ENCODE results near the gene SLC7A8. TPM values are rescaled to one million over a fixed set of nuclear protein-coding genes. Genes with fewer than 3 reads are reported as not detected.
A peak's percentile ranks its signal among the peaks of the same experiment; 100 is the strongest.

The SLC7A8 gene
- total RNA-seq, 1 experiment from 2014 or later = not detected

GRCh38 chr14:23125933-23126524 lies 57.4 kb downstream of the SLC7A8 start:
- H3K36me3 Mint-ChIP-seq (ENCODE audit: insufficient read depth, unreplicated experiment) = no peaks in the 10 kb centered on the region
- TF ChIP-seq CTCF (IDR thresholded peaks at IDR 0.05; ENCODE audit: unreplicated experiment) = no peak
- DNase-seq = no peak
- no TSS peak for BruUV-seq (replicated peaks)
- peaks cover 26% of the 10 kb centered on the region for H3K4me1 Mint-ChIP-seq (ENCODE audit: low read depth, unreplicated experiment)
- H3K27me3 Mint-ChIP-seq (ENCODE audit: unreplicated experiment) = peaks cover 99% of the 10 kb centered on the region
- no peaks in the 10 kb centered on the region for H3K9me3 Mint-ChIP-seq (ENCODE audit: low read depth, unreplicated experiment)
- CTCF ChIA-PET = no interaction called here
- intact Hi-C loops (cut with micrococcal nuclease; ENCODE audit: unreplicated experiment) = no loop called here
- no peak overlapping the region for H3K4me3 Mint-ChIP-seq (ENCODE audit: low read depth, unreplicated experiment)
- no peak overlapping the region for H3K27ac Mint-ChIP-seq (ENCODE audit: unreplicated experiment)

GRCh38 chr14:23125011-23125410 lies 58.4 kb downstream of the SLC7A8 start:
- no TSS peak for BruUV-seq (replicated peaks)
- CTCF ChIA-PET = no interaction called here
- peaks cover 27% of the 10 kb centered on the region for H3K4me1 Mint-ChIP-seq (ENCODE audit: low read depth, unreplicated experiment)
- H3K27ac Mint-ChIP-seq (ENCODE audit: unreplicated experiment) = no peak overlapping the region
- no peak for DNase-seq
- H3K36me3 Mint-ChIP-seq (ENCODE audit: insufficient read depth, unreplicated experiment) = no peaks in the 10 kb centered on the region
- intact Hi-C loops (cut with micrococcal nuclease; ENCODE audit: unreplicated experiment) = no loop called here
- TF ChIP-seq CTCF (IDR thresholded peaks at IDR 0.05; ENCODE audit: unreplicated experiment) = no peak
- H3K27me3 Mint-ChIP-seq (ENCODE audit: unreplicated experiment) = peaks cover 95% of the 10 kb centered on the region
- no peak overlapping the region for H3K4me3 Mint-ChIP-seq (ENCODE audit: low read depth, unreplicated experiment)
- no peaks in the 10 kb centered on the region for H3K9me3 Mint-ChIP-seq (ENCODE audit: low read depth, unreplicated experiment)

- Mint-ChIP-seq H3K27me3 (ENCODE audit: unreplicated experiment) (peaks cover 89% of the 10 kb centered on the region), H3K4me3 (ENCODE audit: low read depth, unreplicated experiment) (no peak overlapping the region), H3K27ac (ENCODE audit: unreplicated experiment) (no peak overlapping the region), H3K36me3 (ENCODE audit: insufficient read depth, unreplicated experiment) (no peaks in the 10 kb centered on the region), H3K4me1 (ENCODE audit: low read depth, unreplicated experiment) (peaks cover 24% of the 10 kb centered on the region), H3K9me3 (ENCODE audit: low read depth, unreplicated experiment) (no peaks in the 10 kb centered on the region)
- DNase-seq = no peak
- CTCF ChIA-PET = interaction anchor here (0.6 kb wide), 1 partner anchor 380 kb away, joined by 6 read pairs; no protein-coding TSS in a partner anchor
- no TSS peak for BruUV-seq (replicated peaks)
- TF ChIP-seq CTCF (IDR thresholded peaks at IDR 0.05; ENCODE audit: unreplicated experiment) = no peak
- intact Hi-C loops (cut with micrococcal nuclease; ENCODE audit: unreplicated experiment) = no loop called here
These were observed 59.0 kb downstream of the SLC7A8 start for GRCh38 chr14:23124337-23124954.

- DNase-seq = peak; percentile 42
- no peak overlapping the region for H3K27ac Mint-ChIP-seq (ENCODE audit: unreplicated experiment)
These were observed 60.0 kb downstream of the SLC7A8 start for GRCh38 chr14:23123419-23123818.

More at GRCh38 chr14:23123419-23123818, 60.0 kb downstream of the SLC7A8 start:
- intact Hi-C loops (cut with micrococcal nuclease; ENCODE audit: unreplicated experiment) = no loop called here
- Mint-ChIP-seq H3K36me3 (ENCODE audit: insufficient read depth, unreplicated experiment) (no peaks in the 10 kb centered on the region), H3K4me1 (ENCODE audit: low read depth, unreplicated experiment) (peaks cover 24% of the 10 kb centered on the region), H3K4me3 (ENCODE audit: low read depth, unreplicated experiment) (no peak overlapping the region), H3K27me3 (ENCODE audit: unreplicated experiment) (peaks cover 79% of the 10 kb centered on the region), H3K9me3 (ENCODE audit: low read depth, unreplicated experiment) (no peaks in the 10 kb centered on the region)
- no peak for TF ChIP-seq CTCF (IDR thresholded peaks at IDR 0.05; ENCODE audit: unreplicated experiment)
- BruUV-seq (replicated peaks) = no TSS peak
- CTCF ChIA-PET = interaction anchor here (0.9 kb wide), 1 partner anchor 61 kb away, joined by 5 read pairs; no protein-coding TSS in a partner anchor

All from Calu3 (cell line).